M059J (cell line): ENCODE results near the gene MAP1B. TPM values are rescaled to one million over a fixed set of nuclear protein-coding genes. Genes with fewer than 3 reads are reported as not detected.

Source experiments
- DNase-seq: peaks from one replicate; pipeline ENCODE4 v3.0.0-alpha.2; 2012; ENCODE audit warnings: low read depth
- total RNA-seq: library from RNA; depleted of rRNA; stranded (reverse); fragments of >200 nt; shearing (Covaris generic); gene quantifications from 2 replicates; pipeline ENCODE4 v1.2.3, GENCODE V29; 2014

The MAP1B gene
- total RNA-seq, 1 experiment from 2014 or later: 200 TPM

- DNase-seq: no peak
Observed at GRCh38 chr5:72189146-72189545, 81.9 kb downstream of the MAP1B start.

DNA sequence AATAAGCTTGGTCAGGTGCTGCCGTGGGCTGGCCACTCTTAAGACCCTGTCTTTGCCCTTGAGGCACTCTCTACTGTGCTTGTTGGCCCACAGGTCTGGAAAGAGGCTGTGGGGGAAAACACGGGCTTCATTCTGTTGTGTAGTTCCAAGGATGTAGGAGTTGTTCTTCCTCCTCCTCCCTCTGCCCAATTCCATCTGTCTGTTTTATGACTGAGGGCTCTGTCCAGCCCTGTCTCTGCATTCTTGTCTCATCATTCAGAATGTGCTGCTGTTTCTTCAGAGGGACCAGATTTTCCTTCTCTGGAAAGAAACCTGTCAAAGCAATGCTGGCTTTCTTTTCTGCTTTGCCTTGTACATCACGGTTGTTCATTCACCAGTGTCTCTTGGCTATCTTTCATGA lies 84.1 kb downstream of the MAP1B start:
- DNase-seq: no peak

- DNase-seq: peak; percentile 65
Observed at GRCh38 chr5:72194846-72195245, 87.6 kb downstream of the MAP1B start.

DNA sequence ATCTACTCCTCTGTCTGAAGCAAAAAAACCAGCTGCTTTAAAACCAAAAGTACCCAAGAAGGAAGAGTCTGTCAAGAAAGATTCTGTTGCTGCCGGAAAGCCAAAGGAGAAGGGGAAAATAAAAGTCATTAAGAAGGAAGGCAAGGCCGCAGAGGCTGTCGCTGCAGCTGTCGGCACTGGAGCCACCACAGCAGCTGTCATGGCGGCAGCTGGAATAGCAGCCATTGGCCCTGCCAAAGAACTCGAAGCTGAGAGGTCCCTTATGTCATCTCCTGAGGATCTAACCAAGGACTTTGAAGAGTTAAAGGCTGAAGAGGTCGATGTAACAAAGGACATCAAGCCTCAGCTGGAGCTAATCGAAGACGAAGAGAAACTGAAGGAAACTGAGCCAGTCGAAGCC lies 88.3 kb downstream of the MAP1B start:
- DNase-seq: no peak

DNA sequence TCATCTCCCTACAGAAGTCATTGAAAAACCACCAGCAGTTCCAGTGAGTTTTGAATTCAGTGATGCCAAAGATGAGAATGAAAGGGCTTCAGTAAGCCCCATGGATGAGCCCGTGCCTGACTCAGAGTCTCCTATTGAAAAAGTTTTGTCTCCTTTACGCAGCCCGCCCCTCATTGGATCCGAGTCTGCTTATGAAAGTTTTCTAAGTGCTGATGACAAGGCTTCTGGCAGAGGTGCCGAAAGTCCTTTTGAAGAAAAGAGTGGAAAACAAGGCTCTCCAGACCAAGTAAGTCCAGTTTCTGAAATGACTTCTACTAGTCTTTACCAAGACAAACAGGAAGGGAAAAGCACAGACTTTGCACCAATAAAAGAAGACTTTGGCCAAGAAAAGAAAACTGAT lies 90.1 kb downstream of the MAP1B start:
- no peak for DNase-seq

GRCh38 chr5:72199681-72200080 lies 92.4 kb downstream of the MAP1B start:
- DNase-seq: no peak

- no peak for DNase-seq
Observed at GRCh38 chr5:72202331-72202825, 95.1 kb downstream of the MAP1B start.

GRCh38 chr5:72203251-72203845 lies 96.1 kb downstream of the MAP1B start:
- peak; percentile 97 for DNase-seq

GRCh38 chr5:72204946-72205345 lies 97.7 kb downstream of the MAP1B start:
- DNase-seq: peak; percentile 51

DNA sequence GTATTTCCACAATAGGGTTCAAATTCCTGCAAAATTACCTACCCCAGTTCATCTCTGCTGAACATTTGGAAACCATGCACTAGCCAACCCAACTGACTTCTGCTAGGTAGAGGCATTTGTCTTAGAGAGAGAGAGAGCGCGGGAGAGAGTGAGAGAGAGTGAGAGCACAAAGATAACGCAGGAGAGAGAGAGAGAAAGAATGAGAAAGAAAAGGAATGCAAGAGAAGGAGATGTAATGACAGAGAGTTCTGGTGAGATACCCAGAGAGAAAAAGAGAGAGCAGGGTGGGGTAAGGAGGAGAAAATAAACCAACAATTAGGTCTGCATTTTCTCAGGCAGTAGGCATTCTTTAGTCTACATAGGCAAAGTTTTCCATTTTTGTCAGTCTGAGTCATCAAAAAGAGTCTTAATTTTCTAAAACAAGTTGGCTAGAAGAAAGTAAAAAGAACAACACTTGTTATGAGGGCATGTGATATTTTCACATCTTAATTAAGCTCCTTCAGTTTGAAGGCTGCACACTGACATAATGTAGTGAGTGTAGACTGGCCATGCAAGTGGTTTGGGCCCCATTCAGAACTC lies 98.2 kb downstream of the MAP1B start:
- DNase-seq: peak; percentile 45

DNA sequence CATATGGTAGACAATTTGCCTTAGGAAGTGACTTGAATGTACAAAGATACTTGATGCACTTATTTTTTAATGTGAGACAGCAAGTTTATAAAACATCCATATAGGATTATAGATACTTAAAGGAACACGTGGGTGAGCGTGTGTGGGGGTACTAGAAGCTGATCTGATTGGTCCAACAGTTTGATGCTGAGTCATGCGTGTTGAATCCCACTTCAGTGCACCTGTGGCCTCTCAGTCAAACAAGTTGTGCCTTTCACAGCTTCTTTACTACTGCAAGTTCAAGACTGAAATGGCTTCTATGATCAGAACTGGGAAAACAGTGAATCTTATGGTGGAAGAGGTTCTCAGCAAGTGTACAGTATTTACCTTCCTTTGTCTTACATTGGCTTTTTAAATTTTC lies 98.9 kb downstream of the MAP1B start:
- DNase-seq: no peak

GRCh38 chr5:72206994-72207393 lies 99.7 kb downstream of the MAP1B start:
- no peak for DNase-seq

DNA sequence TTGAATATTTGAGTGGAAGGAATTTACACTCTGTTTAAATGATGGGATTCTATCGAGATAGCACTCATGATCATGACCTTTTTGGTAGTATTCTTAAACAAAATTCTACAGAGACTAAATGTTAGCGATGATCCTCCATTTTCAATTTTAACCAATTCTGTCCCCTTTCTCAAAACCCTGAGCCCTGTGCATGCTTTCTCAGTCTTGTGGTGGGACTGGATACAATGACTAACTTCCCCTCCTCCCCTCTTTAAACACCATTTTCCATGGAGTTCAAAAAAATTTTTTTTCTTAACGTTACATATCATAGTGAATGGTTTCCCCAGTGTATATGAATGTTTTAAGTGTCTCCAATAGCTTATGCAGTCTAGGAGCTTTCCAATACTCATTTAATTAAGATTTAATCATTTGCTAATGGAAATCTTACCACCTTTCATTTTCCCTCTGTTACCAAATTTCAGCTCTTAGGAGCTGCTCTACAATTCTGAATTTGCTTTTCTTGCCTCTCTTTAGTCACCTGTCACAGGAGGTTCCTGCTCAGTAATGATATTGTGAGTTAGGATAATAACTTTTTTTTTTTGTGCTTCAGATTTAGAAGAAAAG lies 101.2 kb downstream of the MAP1B start:
- DNase-seq: no peak

DNA sequence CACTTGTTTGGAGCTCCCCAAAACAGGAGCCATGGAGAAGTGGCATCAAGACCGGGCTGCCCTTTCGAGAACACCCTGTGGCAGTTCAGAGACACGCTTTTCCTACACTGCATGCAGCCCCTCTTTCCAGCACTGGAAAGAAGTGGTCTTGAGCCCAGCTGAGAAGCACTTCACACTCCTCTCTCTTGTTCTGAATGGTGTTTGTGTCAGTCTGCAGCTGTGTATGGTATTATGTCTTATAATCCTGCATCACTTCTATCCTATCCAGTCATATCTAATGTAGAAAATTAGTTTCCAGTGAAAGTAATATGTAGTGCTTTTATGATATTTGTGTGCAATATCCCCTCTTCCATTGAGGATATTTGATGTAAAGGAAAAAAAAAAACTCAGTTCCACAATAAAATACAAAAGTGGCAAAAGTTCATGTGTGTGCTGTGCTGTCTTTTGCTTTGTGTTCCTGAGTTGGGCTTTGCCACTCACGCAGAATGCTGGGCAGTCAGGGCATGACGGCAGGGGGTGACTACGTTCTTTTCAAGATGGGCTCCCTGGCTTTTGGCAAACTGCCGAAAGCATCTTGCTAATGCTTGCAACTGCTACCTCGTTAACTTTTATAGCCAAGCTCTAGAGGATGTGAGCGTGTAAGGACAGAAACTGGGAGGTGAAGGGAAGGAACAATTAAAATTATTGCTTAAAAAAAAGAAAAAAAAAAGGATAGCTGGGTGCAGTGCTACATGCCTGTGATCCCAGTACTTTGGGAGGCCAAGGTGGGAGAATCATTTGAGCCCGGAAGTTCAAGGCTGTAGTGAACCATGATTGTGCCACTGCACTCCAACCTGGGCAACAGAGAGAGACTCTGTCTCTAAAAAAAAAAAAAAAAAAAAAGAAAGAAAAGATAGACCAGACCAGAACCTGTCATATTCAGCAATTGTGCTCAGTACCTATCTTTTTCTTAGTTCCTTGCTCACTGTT lies 102.2 kb downstream of the MAP1B start:
- peak; percentile 94 for DNase-seq

GRCh38 chr5:72210888-72211678 lies 103.8 kb downstream of the MAP1B start:
- peak; percentile 86 for DNase-seq

GRCh38 chr5:72212171-72212570 lies 104.9 kb downstream of the MAP1B start:
- DNase-seq: no peak

DNA sequence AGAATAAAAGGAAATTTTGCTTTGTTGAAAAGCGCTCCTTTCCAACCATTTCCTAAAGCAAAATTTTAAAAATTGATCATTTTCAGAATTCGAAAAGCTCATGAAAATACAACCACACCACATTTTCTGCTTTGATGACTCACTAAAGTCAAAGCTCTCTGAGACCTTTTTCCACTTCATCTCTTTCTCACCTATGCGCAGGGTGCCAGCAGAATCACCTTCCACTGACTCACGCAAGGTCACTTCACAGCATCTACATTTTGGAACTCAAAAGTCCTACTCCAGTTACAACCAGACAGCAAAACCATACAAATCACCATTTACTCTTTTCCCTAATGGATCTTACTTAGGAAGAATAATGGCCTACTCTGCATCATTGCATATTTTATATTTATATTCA lies 106.2 kb downstream of the MAP1B start:
- DNase-seq: no peak

DNA sequence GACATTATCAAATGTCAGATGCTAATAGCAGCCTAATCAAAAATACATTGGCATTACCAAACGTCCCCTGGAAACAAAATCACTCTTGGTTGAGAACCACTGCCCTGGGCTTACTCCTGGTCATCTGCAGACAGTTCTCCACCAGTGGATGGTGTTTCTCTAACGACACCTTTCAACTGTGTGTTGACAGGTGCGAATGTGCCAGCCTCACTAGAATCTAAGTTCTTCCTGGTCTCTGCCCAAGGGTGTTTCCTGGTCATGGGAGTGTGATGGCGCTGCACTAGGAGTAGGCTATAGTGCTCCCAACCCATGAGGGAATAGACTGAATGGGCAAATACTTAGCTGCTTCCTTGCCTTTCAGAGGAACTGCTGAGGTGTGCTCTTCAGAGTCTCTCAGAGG lies 106.9 kb downstream of the MAP1B start:
- no peak for DNase-seq

- DNase-seq: no peak
Observed at GRCh38 chr5:72216756-72217155, 109.5 kb downstream of the MAP1B start.

GRCh38 chr5:72221099-72221498 lies 113.8 kb downstream of the MAP1B start:
- no peak for DNase-seq

DNA sequence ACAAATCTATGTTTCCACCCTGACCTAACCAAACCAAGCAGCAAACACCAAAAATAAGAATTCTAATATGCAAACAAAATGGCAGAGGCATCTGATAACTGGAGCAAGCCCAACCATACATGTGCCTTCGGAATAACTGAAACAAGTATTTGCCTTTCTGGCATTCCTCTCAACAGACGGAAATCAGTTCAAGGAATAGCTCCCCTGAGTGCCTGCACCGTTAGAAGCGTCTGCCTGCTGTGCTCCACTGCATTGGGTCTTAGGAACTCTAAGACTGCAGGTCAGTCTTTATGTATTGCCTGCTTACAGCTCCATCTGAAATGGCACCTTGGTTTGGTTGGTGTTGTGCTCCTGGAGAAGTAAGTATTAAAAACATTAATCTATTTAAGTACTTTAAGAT lies 114.3 kb downstream of the MAP1B start:
- no peak for DNase-seq
